GM12872 (cell line): ENCODE measurements around the gene PGLYRP2.

Experiments used
- CTCF ChIP-seq: IDR thresholded peaks from 3 replicates; pipeline ENCODE4 v1.5.1; 2011; ENCODE audit warnings: low read depth, mild to moderate bottlenecking, low read length, moderate library complexity; ENCODE audit not compliant: insufficient read depth

The PGLYRP2 gene

GRCh38 chr19:15464394-15465385, 14.6 kb downstream of the PGLYRP2 start, which contains the start of gene RASAL3:
Gene RASAL3 (minus strand): TSS chr19:15464544. CDS start chr19:15464358, 186 bp downstream.
- TF ChIP-seq CTCF: no peak

- peak; percentile 16; the same call in 1 of the 3 replicates for TF ChIP-seq CTCF
Measured at GRCh38 chr19:15463861-15464371, 15.4 kb downstream of the PGLYRP2 start.

- TF ChIP-seq CTCF: no peak
Measured at GRCh38 chr19:15461694-15462093, 17.6 kb downstream of the PGLYRP2 start.

GRCh38 chr19:15457701-15458484, 21.4 kb downstream of the PGLYRP2 start:
- TF ChIP-seq CTCF: no peak

- no peak for TF ChIP-seq CTCF
Measured at GRCh38 chr19:15456871-15457700, 22.2 kb downstream of the PGLYRP2 start.

GRCh38 chr19:15456441-15456840, 22.9 kb downstream of the PGLYRP2 start:
- no peak for TF ChIP-seq CTCF

- TF ChIP-seq CTCF: no peak
Measured at GRCh38 chr19:15455996-15456395, 23.3 kb downstream of the PGLYRP2 start.
